SU-DHL-6 (cell line): ENCODE data around the gene TMPRSS12.
"Not testable (repeated sequence)": the region's sequence is repeated elsewhere in the genome, so short reads cannot be mapped to it uniquely, and the experiment has no call there.

Experiments used
- H2AFZ ChIP-seq: fragments of 200-600 bp; sonication (generic); 2 replicates; pipeline ENCODE4 v1.6.1; 2014; ENCODE audit warnings: low read depth, mild to moderate bottlenecking, moderate library complexity, mixed read lengths, antibody characterized with exemption, low read length; ENCODE audit not compliant: severe bottlenecking
- H3F3A ChIP-seq: fragments of 200-600 bp; shearing (Covaris generic); 2 replicates; pipeline ENCODE4 v1.6.0; 2016; ENCODE audit warnings: antibody characterized with exemption, mild to moderate bottlenecking; ENCODE audit not compliant: insufficient read depth
- H3K27ac ChIP-seq: fragments of 200-600 bp; sonication (generic); 2 replicates; pipeline ENCODE4 v1.5.1; 2016; ENCODE audit warnings: low read depth, mild to moderate bottlenecking, low read length, moderate library complexity, mixed read lengths
- H3K27me3 ChIP-seq: fragments of 200-600 bp; sonication (generic), shearing (Covaris generic); 2 replicates; pipeline ENCODE4 v1.6.0; 2014; ENCODE audit warnings: mild to moderate bottlenecking, low read length
- H3K36me3 ChIP-seq: fragments of 200-600 bp; sonication (generic); 2 replicates; pipeline ENCODE4 v1.6.1; 2014; ENCODE audit warnings: mild to moderate bottlenecking, low read length, mixed read lengths
- H3K4me2 ChIP-seq: fragments of 300-600, 200-600 bp; shearing (Covaris generic), sonication (generic); 2 replicates; pipeline ENCODE4 v1.6.0; 2014; ENCODE audit warnings: low read length, low read depth, mild to moderate bottlenecking; ENCODE audit not compliant: poor library complexity, severe bottlenecking
- H3K4me3 ChIP-seq: fragments of 200-600 bp; sonication (generic); 2 replicates; pipeline ENCODE4 v1.5.1; 2014; ENCODE audit warnings: antibody characterized with exemption, low read length, mild to moderate bottlenecking, mixed read lengths; ENCODE audit not compliant: insufficient read depth, poor library complexity, severe bottlenecking
- H3K79me2 ChIP-seq: fragments of 200-600 bp; sonication (generic); 2 replicates; pipeline ENCODE4 v1.6.1; 2014; ENCODE audit warnings: mild to moderate bottlenecking, low read length, moderate library complexity; ENCODE audit not compliant: insufficient read depth
- H3K9ac ChIP-seq: fragments of 200-600 bp; sonication (generic); 2 replicates; pipeline ENCODE4 v1.7.0; 2014; ENCODE audit warnings: mild to moderate bottlenecking, low read length
- H3K9me2 ChIP-seq: fragments of 200-600 bp; sonication (generic); replicated peaks from 2 replicates; pipeline ENCODE4 v1.6.1; 2014; ENCODE audit warnings: low read length; ENCODE audit not compliant: insufficient read depth
- H3K9me3 ChIP-seq: fragments of 200-600 bp; sonication (generic); 2 replicates; pipeline ENCODE4 v1.6.1; 2014; ENCODE audit warnings: low read length, mixed read lengths; ENCODE audit not compliant: insufficient read depth
- H4K20me1 ChIP-seq: fragments of 200-600 bp; sonication (generic); 2 replicates; pipeline ENCODE4 v1.6.1; 2014; ENCODE audit warnings: low read depth, mild to moderate bottlenecking, antibody characterized with exemption, low read length, moderate library complexity, mixed read lengths
- EZH2phosphoT487 ChIP-seq: fragments of 200-600 bp; sonication (generic), shearing (Covaris generic); conservative IDR thresholded peaks from 2 replicates; pipeline ENCODE4 v1.6.1; 2018; ENCODE audit warnings: mild to moderate bottlenecking, antibody characterized with exemption, low read length, moderate library complexity, mixed read lengths
- TF ChIP-seq, protein P1 (sequence below): fragments of 200-600 bp; sonication (generic); IDR thresholded peaks from one replicate; pipeline ENCODE4 v1.5.1; 2017; ENCODE audit warnings: antibody characterized with exemption, mild to moderate bottlenecking, low read length, moderate library complexity; ENCODE audit not compliant: insufficient read depth, poor library complexity, severe bottlenecking

The TMPRSS12 gene

GRCh38 chr12:50848963-50849362, 6.2 kb downstream of the TMPRSS12 start:
- no peak overlapping the region for H3K9ac ChIP-seq
- no peak overlapping the region for H3K4me3 ChIP-seq
- no peaks in the 10 kb centered on the region; the same call in 1 of the 2 replicates for H3K9me3 ChIP-seq
- no peaks in the 10 kb centered on the region for H3K27me3 ChIP-seq
- no peak overlapping the region for H2AFZ ChIP-seq
- no peak for TF ChIP-seq EZH2phosphoT487
- TF ChIP-seq, protein P1, sequence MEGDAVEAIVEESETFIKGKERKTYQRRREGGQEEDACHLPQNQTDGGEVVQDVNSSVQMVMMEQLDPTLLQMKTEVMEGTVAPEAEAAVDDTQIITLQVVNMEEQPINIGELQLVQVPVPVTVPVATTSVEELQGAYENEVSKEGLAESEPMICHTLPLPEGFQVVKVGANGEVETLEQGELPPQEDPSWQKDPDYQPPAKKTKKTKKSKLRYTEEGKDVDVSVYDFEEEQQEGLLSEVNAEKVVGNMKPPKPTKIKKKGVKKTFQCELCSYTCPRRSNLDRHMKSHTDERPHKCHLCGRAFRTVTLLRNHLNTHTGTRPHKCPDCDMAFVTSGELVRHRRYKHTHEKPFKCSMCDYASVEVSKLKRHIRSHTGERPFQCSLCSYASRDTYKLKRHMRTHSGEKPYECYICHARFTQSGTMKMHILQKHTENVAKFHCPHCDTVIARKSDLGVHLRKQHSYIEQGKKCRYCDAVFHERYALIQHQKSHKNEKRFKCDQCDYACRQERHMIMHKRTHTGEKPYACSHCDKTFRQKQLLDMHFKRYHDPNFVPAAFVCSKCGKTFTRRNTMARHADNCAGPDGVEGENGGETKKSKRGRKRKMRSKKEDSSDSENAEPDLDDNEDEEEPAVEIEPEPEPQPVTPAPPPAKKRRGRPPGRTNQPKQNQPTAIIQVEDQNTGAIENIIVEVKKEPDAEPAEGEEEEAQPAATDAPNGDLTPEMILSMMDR = no peak
- H4K20me1 ChIP-seq = no peaks in the 10 kb centered on the region
- H3K36me3 ChIP-seq = no peaks in the 10 kb centered on the region
- H3K9me2 ChIP-seq = no peaks in the 10 kb centered on the region
- no peaks in the 10 kb centered on the region for H3F3A ChIP-seq
- H3K79me2 ChIP-seq = no peaks in the 10 kb centered on the region
- no peak overlapping the region for H3K4me2 ChIP-seq
- no peak overlapping the region for H3K27ac ChIP-seq

GRCh38 chr12:50855218-50855617, 12.5 kb downstream of the TMPRSS12 start:
- H3K4me2 ChIP-seq, H3K9ac ChIP-seq, H3K36me3 ChIP-seq, H4K20me1 ChIP-seq, H3K79me2 ChIP-seq, H3K4me3 ChIP-seq, H3F3A ChIP-seq, H3K9me2 ChIP-seq, H3K27ac ChIP-seq, H3K27me3 ChIP-seq, H2AFZ ChIP-seq, H3K9me3 ChIP-seq: not testable (repeated sequence)

- not testable (repeated sequence) for H3K27ac ChIP-seq, H3K79me2 ChIP-seq, H3K9me2 ChIP-seq, H3K4me3 ChIP-seq, H2AFZ ChIP-seq, H3K36me3 ChIP-seq, H3K9me3 ChIP-seq, H3F3A ChIP-seq, H3K9ac ChIP-seq, H3K4me2 ChIP-seq, H4K20me1 ChIP-seq, H3K27me3 ChIP-seq
Observed at GRCh38 chr12:50855679-50856078, 13.0 kb downstream of the TMPRSS12 start.

GRCh38 chr12:50859621-50860310, 17.0 kb downstream of the TMPRSS12 start:
- TF ChIP-seq, protein P1 = no peak
- TF ChIP-seq EZH2phosphoT487 = no peak
- Histone ChIP-seq H3K27ac (no peak overlapping the region), H3K36me3 (no peaks in the 10 kb centered on the region), H3K9me2 (no peaks in the 10 kb centered on the region), H3K4me3 (no peak overlapping the region), H2AFZ (no peak overlapping the region), H3K4me2 (no peak overlapping the region), H4K20me1 (no peaks in the 10 kb centered on the region), H3K9me3 (no peaks in the 10 kb centered on the region), H3K27me3 (no peaks in the 10 kb centered on the region), H3K9ac (no peak overlapping the region), H3K79me2 (no peaks in the 10 kb centered on the region), H3F3A (no peaks in the 10 kb centered on the region)
